Activated CD4-positive, alpha-beta T cell treated with anti-CD3 and anti-CD28 coated beads, Interleukin-2, amount 10 ng/mL, durations not matched to agents 7 days and 5 days (primary cell): ENCODE results near the gene CLCN4. TPM values are rescaled to one million over a fixed set of nuclear protein-coding genes. Genes with fewer than 3 reads are reported as not detected.

Source experiments
- CTCF ChIA-PET: fragments of 350-600 bp; sonication (Branson Sonifier 250); formaldehyde crosslinking; loops from one replicate; lab custom pipeline; 2021; ENCODE audit warnings: antibody characterized with exemption; lab: Charles Lee
- POLR2A ChIA-PET: fragments of 350-600 bp; sonication (Branson Sonifier 250); formaldehyde crosslinking; loops from one replicate; lab custom pipeline; 2021; ENCODE audit warnings: antibody characterized with exemption; lab: Charles Lee
- DNase-seq: peaks from one replicate; pipeline ENCODE4 v3.0.0-alpha.2; 2020
- H3K27ac Mint-ChIP-seq: one replicate; pipeline ENCODE4 v1.8.0; 2021; ENCODE audit warnings: mild to moderate bottlenecking, moderate library complexity, mixed read lengths
- H3K27me3 Mint-ChIP-seq: one replicate; pipeline ENCODE4 v1.8.0; 2021; ENCODE audit warnings: mixed read lengths
- H3K36me3 Mint-ChIP-seq: one replicate; pipeline ENCODE4 v1.8.0; 2021; ENCODE audit warnings: low read depth, mixed read lengths
- H3K4me1 Mint-ChIP-seq: one replicate; pipeline ENCODE4 v1.8.0; 2021; ENCODE audit warnings: mixed read lengths
- H3K4me3 Mint-ChIP-seq: one replicate; pipeline ENCODE4 v1.8.0; 2021; ENCODE audit warnings: mild to moderate bottlenecking, moderate library complexity, mixed read lengths
- H3K9me3 Mint-ChIP-seq: one replicate; pipeline ENCODE4 v1.8.0; 2021; ENCODE audit warnings: mixed read lengths
- total RNA-seq, 2 experiments: library from RNA; stranded (reverse); gene quantifications; one replicate each; pipeline ENCODE4 v1.2.3, GENCODE V29; 2021

CLCN4 gene
- total RNA-seq, 2 experiments from 2014 or later, result not detected

DNA sequence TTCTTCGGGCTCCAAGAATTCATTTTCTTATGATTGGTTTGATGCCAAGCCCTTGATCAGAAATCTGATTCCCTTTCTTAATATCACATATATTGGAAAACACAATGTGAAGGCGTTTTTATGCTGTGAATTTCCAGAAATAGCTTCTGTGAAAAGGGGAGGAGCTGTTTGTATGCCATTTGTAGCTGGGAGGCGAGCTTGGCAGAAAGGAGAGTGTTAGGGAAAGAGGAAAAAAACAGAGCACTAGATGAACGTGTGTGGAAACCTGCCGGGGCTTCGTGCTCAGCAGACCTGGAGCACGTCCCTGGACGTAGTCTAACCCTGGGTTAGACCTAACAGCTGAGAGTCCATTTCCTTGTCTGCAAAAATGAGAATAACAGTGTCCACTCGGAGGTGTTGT is 3.4 kb downstream of the CLCN4 start:
- Mint-ChIP-seq H3K9me3 (no peaks in the 10 kb centered on the region), H3K27me3 (peaks cover 35% of the 10 kb centered on the region), H3K27ac (no peak overlapping the region), H3K36me3 (no peaks in the 10 kb centered on the region), H3K4me3 (no peak overlapping the region), H3K4me1 (peaks cover 3% of the 10 kb centered on the region)
- ChIA-PET CTCF (interaction anchor here (1.1 kb wide), 1 partner anchor 41 kb away, joined by 3 read pairs; no protein-coding TSS in a partner anchor), POLR2A (no interaction called here)
- no peak for DNase-seq

DNA sequence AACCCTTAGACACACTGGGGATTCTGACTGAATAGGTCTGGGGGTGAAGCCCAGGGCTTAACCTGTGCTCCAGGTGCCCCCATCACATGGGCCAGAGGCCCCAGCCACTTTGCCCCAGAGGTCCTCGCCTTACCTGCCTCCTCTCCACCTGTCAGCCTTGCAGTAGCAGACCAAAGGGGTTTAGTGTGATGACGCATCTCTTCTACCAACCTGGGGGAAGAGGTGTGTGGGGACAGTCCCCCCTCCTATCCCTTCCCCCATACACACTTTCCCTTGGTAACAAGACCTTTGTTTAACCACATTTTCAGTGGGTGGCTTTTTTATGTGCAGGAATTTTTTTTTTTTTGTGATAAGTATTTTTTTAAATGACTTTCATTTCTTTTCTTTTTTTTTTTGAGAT is 6.3 kb downstream of the CLCN4 start:
- H3K36me3 Mint-ChIP-seq, result no peaks in the 10 kb centered on the region
- no peaks in the 10 kb centered on the region for H3K9me3 Mint-ChIP-seq
- H3K27ac Mint-ChIP-seq, result no peak overlapping the region
- no peak overlapping the region for H3K4me3 Mint-ChIP-seq
- CTCF ChIA-PET, result no interaction called here
- POLR2A ChIA-PET, result no interaction called here
- H3K27me3 Mint-ChIP-seq, result peaks cover 12% of the 10 kb centered on the region
- H3K4me1 Mint-ChIP-seq, result peaks cover 3% of the 10 kb centered on the region
- no peak for DNase-seq

DNA sequence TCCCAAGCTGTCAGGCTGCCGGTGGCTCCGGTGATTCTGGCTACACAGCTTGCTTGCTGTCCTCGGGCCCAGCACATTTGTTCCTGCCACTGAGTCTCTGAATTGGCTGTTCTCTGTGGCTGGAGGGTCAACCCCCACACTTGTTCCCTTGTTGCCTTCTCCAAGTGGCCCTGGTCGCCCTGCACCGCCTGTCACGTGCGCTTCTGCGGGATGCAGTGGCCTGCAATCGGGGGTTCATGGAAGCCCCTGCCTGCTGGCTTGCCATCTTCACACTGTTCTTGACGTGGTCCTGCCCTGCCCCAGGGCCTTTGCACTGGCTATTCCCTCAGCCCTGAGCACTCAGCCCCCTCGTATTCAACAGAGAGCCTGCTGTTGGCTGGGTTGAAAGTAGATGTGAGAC is 8.1 kb downstream of the CLCN4 start:
- Mint-ChIP-seq H3K27me3 (peaks cover 4% of the 10 kb centered on the region), H3K27ac (no peak overlapping the region)

GRCh38 chrX:10165580-10166247 is 8.9 kb downstream of the CLCN4 start:
- H3K27ac Mint-ChIP-seq, result no peak overlapping the region
- H3K9me3 Mint-ChIP-seq, result no peaks in the 10 kb centered on the region
- DNase-seq, result no peak
- ChIA-PET POLR2A (no interaction called here), CTCF (interaction anchor here (1.3 kb wide), 1 partner anchor 46 kb away, joined by 4 read pairs; no protein-coding TSS in a partner anchor)
- peaks cover 3% of the 10 kb centered on the region for H3K27me3 Mint-ChIP-seq
- H3K4me1 Mint-ChIP-seq, result peaks cover 3% of the 10 kb centered on the region
- H3K4me3 Mint-ChIP-seq, result no peak overlapping the region
- no peaks in the 10 kb centered on the region for H3K36me3 Mint-ChIP-seq

More for the DNA sequence above, 8.1 kb downstream of the CLCN4 start:
- DNase-seq, result no peak
- POLR2A ChIA-PET, result no interaction called here
- H3K4me1 Mint-ChIP-seq, result peaks cover 3% of the 10 kb centered on the region
- no peak overlapping the region for H3K4me3 Mint-ChIP-seq
- CTCF ChIA-PET, result interaction anchor here (1.0 to 1.3 kb wide), 2 partner anchors 24 to 45 kb away, joined by 3 to 4 read pairs; no protein-coding TSS in a partner anchor
- no peaks in the 10 kb centered on the region for H3K36me3 Mint-ChIP-seq
- H3K9me3 Mint-ChIP-seq, result no peaks in the 10 kb centered on the region

GRCh38 chrX:10166248-10166716 is 9.5 kb downstream of the CLCN4 start:
- CTCF ChIA-PET, result no interaction called here
- DNase-seq, result no peak
- Mint-ChIP-seq H3K4me3 (no peak overlapping the region), H3K4me1 (peaks cover 3% of the 10 kb centered on the region), H3K27ac (no peak overlapping the region), H3K9me3 (no peaks in the 10 kb centered on the region), H3K27me3 (peaks cover 3% of the 10 kb centered on the region), H3K36me3 (no peaks in the 10 kb centered on the region)
- POLR2A ChIA-PET, result no interaction called here

- H3K27ac Mint-ChIP-seq, result no peak overlapping the region
- H3K4me3 Mint-ChIP-seq, result no peak overlapping the region
- ChIA-PET POLR2A (no interaction called here), CTCF (interaction anchor here (1.2 kb wide), 1 partner anchor 13 kb away, joined by 3 read pairs; no protein-coding TSS in a partner anchor)
- no peaks in the 10 kb centered on the region for H3K9me3 Mint-ChIP-seq
- H3K27me3 Mint-ChIP-seq, result peaks cover 3% of the 10 kb centered on the region
- no peaks in the 10 kb centered on the region for H3K36me3 Mint-ChIP-seq
- peaks cover 3% of the 10 kb centered on the region for H3K4me1 Mint-ChIP-seq
- no peak for DNase-seq
Observed at GRCh38 chrX:10166731-10167151, 10.0 kb downstream of the CLCN4 start.

- ChIA-PET POLR2A (no interaction called here), CTCF (interaction anchor here (1.2 kb wide), 1 partner anchor 14 kb away, joined by 3 read pairs; no protein-coding TSS in a partner anchor)
- H3K9me3 Mint-ChIP-seq, result no peaks in the 10 kb centered on the region
- peaks cover 3% of the 10 kb centered on the region for H3K27me3 Mint-ChIP-seq
- H3K27ac Mint-ChIP-seq, result no peak overlapping the region
- no peaks in the 10 kb centered on the region for H3K36me3 Mint-ChIP-seq
- H3K4me3 Mint-ChIP-seq, result no peak overlapping the region
- H3K4me1 Mint-ChIP-seq, result peaks cover 3% of the 10 kb centered on the region
- DNase-seq, result no peak
Observed at GRCh38 chrX:10167573-10167972, 10.8 kb downstream of the CLCN4 start.

GRCh38 chrX:10168226-10168625 is 11.5 kb downstream of the CLCN4 start:
- ChIA-PET POLR2A (no interaction called here), CTCF (no interaction called here)
- peaks cover 3% of the 10 kb centered on the region for H3K4me1 Mint-ChIP-seq
- DNase-seq, result no peak
- H3K9me3 Mint-ChIP-seq, result no peaks in the 10 kb centered on the region
- no peaks in the 10 kb centered on the region for H3K36me3 Mint-ChIP-seq
- H3K4me3 Mint-ChIP-seq, result no peak overlapping the region
- H3K27me3 Mint-ChIP-seq, result peaks cover 3% of the 10 kb centered on the region
- H3K27ac Mint-ChIP-seq, result no peak overlapping the region

DNA sequence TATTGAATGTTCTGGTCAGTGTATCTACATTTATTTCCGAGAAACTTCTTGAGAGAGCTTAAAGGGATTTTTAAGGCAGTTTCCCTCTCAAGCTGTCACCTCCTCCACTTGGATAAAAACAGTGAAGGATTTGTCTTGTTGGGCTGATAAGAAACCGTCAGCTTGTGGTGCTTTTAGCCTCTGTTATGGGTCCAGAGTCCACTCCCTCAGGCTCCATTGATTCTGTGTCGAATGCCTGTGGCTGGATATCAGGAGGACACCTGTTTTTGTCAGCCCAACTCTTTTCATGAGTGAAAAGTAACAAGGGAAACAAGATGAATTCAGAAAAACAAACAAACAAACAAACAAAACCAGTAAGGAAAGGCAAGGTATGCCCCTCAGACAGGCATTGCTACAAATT is 12.4 kb downstream of the CLCN4 start:
- CTCF ChIA-PET, result no interaction called here
- Mint-ChIP-seq H3K4me3 (no peak overlapping the region), H3K9me3 (no peaks in the 10 kb centered on the region), H3K27ac (no peak overlapping the region), H3K27me3 (peaks cover 3% of the 10 kb centered on the region), H3K36me3 (no peaks in the 10 kb centered on the region), H3K4me1 (peaks cover 3% of the 10 kb centered on the region)
- no peak for DNase-seq
- POLR2A ChIA-PET, result no interaction called here

- peaks cover 5% of the 10 kb centered on the region for H3K4me1 Mint-ChIP-seq
- H3K27ac Mint-ChIP-seq, result no peak overlapping the region
- ChIA-PET CTCF (no interaction called here), POLR2A (no interaction called here)
- H3K4me3 Mint-ChIP-seq, result no peak overlapping the region
- H3K36me3 Mint-ChIP-seq, result no peaks in the 10 kb centered on the region
- peaks cover 4% of the 10 kb centered on the region for H3K27me3 Mint-ChIP-seq
- no peaks in the 10 kb centered on the region for H3K9me3 Mint-ChIP-seq
- no peak for DNase-seq
Observed at GRCh38 chrX:10171249-10171648, 14.5 kb downstream of the CLCN4 start.

DNA sequence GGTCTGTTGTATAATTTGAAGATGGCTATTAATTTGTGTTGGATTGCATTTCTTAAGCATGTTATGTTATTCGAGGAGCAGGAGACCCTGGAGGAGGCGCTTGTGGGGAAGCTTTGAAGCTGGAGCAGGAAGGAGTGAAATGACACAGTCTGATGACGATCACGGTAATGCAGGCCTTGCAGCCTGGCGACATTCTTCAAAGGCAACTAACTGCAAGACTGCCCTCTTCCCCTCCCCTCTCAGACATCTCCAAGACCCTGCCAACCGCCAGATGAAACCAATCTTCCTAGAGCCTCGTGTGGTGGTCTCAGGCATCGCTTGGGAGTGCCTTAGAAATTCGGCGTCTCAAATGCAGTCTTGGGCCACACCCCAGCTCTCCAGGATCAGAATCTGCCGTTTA is 16.1 kb downstream of the CLCN4 start:
- no peak overlapping the region for H3K4me3 Mint-ChIP-seq
- CTCF ChIA-PET, result no interaction called here
- H3K27me3 Mint-ChIP-seq, result peaks cover 4% of the 10 kb centered on the region
- no peaks in the 10 kb centered on the region for H3K9me3 Mint-ChIP-seq
- H3K36me3 Mint-ChIP-seq, result no peaks in the 10 kb centered on the region
- POLR2A ChIA-PET, result no interaction called here
- DNase-seq, result no peak
- peaks cover 7% of the 10 kb centered on the region for H3K4me1 Mint-ChIP-seq
- no peak overlapping the region for H3K27ac Mint-ChIP-seq

GRCh38 chrX:10173331-10173900 is 16.6 kb downstream of the CLCN4 start:
- Mint-ChIP-seq H3K36me3 (no peaks in the 10 kb centered on the region), H3K27me3 (peaks cover 8% of the 10 kb centered on the region), H3K4me3 (no peak overlapping the region), H3K27ac (no peak overlapping the region), H3K9me3 (no peaks in the 10 kb centered on the region), H3K4me1 (peaks cover 7% of the 10 kb centered on the region)
- CTCF ChIA-PET, result no interaction called here
- POLR2A ChIA-PET, result no interaction called here
- DNase-seq, result no peak

- ChIA-PET CTCF (no interaction called here), POLR2A (no interaction called here)
- Mint-ChIP-seq H3K27ac (no peak overlapping the region), H3K4me3 (no peak overlapping the region), H3K9me3 (no peaks in the 10 kb centered on the region), H3K4me1 (peaks cover 7% of the 10 kb centered on the region), H3K36me3 (no peaks in the 10 kb centered on the region), H3K27me3 (peaks cover 7% of the 10 kb centered on the region)
- DNase-seq, result no peak
Observed at GRCh38 chrX:10174051-10174450, 17.3 kb downstream of the CLCN4 start.
